Fibroblast of gingiva (primary cell): ENCODE data around the gene ACER3.
"Not testable (repeated sequence)": the region's sequence is repeated elsewhere in the genome, so short reads cannot be mapped to it uniquely, and the experiment has no call there.

Experiments used
- DNase-seq: peaks from one replicate; pipeline ENCODE4 v3.0.0-alpha.2; 2011; ENCODE audit warnings: low read depth

ACER3 gene

GRCh38 chr11:76919887-76920746 lies 59.4 kb downstream of the ACER3 start:
- DNase-seq: peak; percentile 89

GRCh38 chr11:76927160-76927559 lies 66.4 kb downstream of the ACER3 start:
- DNase-seq: no peak

GRCh38 chr11:76935042-76935441 lies 74.3 kb downstream of the ACER3 start:
- no peak for DNase-seq

GRCh38 chr11:76939219-76939631 lies 78.5 kb downstream of the ACER3 start:
- no peak for DNase-seq

GRCh38 chr11:76944225-76944624 lies 83.5 kb downstream of the ACER3 start:
- no peak for DNase-seq

GRCh38 chr11:76946223-76946622 lies 85.5 kb downstream of the ACER3 start:
- DNase-seq: no peak

GRCh38 chr11:76947190-76947589 lies 86.5 kb downstream of the ACER3 start:
- DNase-seq: no peak

GRCh38 chr11:76947800-76948199 lies 87.1 kb downstream of the ACER3 start:
- DNase-seq: no peak

- no peak for DNase-seq
Observed at GRCh38 chr11:76955459-76956114, 94.9 kb downstream of the ACER3 start.

- DNase-seq: no peak
Observed at GRCh38 chr11:76962583-76963416, 102.1 kb downstream of the ACER3 start.

- DNase-seq: not testable (repeated sequence)
Observed at GRCh38 chr11:76963417-76964168, 102.9 kb downstream of the ACER3 start.

- DNase-seq: no peak
Observed at GRCh38 chr11:76972051-76972450, 111.3 kb downstream of the ACER3 start.

GRCh38 chr11:76974179-76974891 lies 113.6 kb downstream of the ACER3 start:
- DNase-seq: no peak

GRCh38 chr11:76975513-76975912 lies 114.8 kb downstream of the ACER3 start:
- DNase-seq: no peak

GRCh38 chr11:76977791-76978190 lies 117.1 kb downstream of the ACER3 start:
- no peak for DNase-seq

- no peak for DNase-seq
Observed at GRCh38 chr11:76978239-76978638, 117.5 kb downstream of the ACER3 start.

- no peak for DNase-seq
Observed at GRCh38 chr11:76978818-76979217, 118.1 kb downstream of the ACER3 start.

- DNase-seq: no peak
Observed at GRCh38 chr11:76980196-76980595, 119.5 kb downstream of the ACER3 start.

- no peak for DNase-seq
Observed at GRCh38 chr11:76984743-76985142, 124.0 kb downstream of the ACER3 start.

GRCh38 chr11:76987203-76987602 lies 126.5 kb downstream of the ACER3 start:
- no peak for DNase-seq

GRCh38 chr11:76990628-76991027 lies 129.9 kb downstream of the ACER3 start:
- no peak for DNase-seq
